OCI-LY1 (cell line): ENCODE results near the gene ANKRD11.
"Not testable (repeated sequence)": the region's sequence is repeated elsewhere in the genome, so short reads cannot be mapped to it uniquely, and the experiment has no call there.

Experiments used
- H2AFZ ChIP-seq: fragments of 200-600 bp; sonication (generic), shearing (Covaris generic); 2 replicates; pipeline ENCODE4 v1.6.0; 2014; ENCODE audit warnings: antibody characterized with exemption, mild to moderate bottlenecking, low read length
- H3F3A ChIP-seq: fragments of 200-600 bp; sonication (generic), shearing (Covaris generic); 2 replicates; pipeline ENCODE4 v1.6.0; 2014; ENCODE audit warnings: mild to moderate bottlenecking, antibody characterized with exemption, low read length, moderate library complexity; ENCODE audit not compliant: insufficient read depth
- H3K27ac ChIP-seq: fragments of 200-600 bp; sonication (generic); 2 replicates; pipeline ENCODE4 v1.5.1; 2014; ENCODE audit warnings: low read length, mixed run types, mild to moderate bottlenecking, low read depth; ENCODE audit not compliant: poor library complexity, severe bottlenecking
- H3K27me3 ChIP-seq: fragments of 200-600 bp; sonication (generic); 2 replicates; pipeline ENCODE4 v1.6.0; 2014; ENCODE audit warnings: antibody characterized with exemption, mild to moderate bottlenecking, low read length, moderate library complexity; ENCODE audit not compliant: insufficient read depth
- H3K36me3 ChIP-seq: fragments of 200-600 bp; sonication (generic); 2 replicates; pipeline ENCODE4 v1.6.1; 2014; ENCODE audit warnings: mild to moderate bottlenecking, antibody characterized with exemption, low read length, moderate library complexity, mixed read lengths; ENCODE audit not compliant: insufficient read depth
- H3K4me1 ChIP-seq: fragments of 200-600 bp; sonication (generic); 2 replicates; pipeline ENCODE4 v1.5.1; 2014; ENCODE audit warnings: mild to moderate bottlenecking, low read length, moderate library complexity; ENCODE audit not compliant: insufficient read depth, severe bottlenecking
- H3K4me2 ChIP-seq: fragments of 200-600 bp; sonication (generic), shearing (Covaris generic); 2 replicates; pipeline ENCODE4 v1.6.1; 2014; ENCODE audit warnings: low read length
- H3K4me3 ChIP-seq: fragments of 200-600 bp; sonication (generic); 2 replicates; pipeline ENCODE4 v1.5.1; 2014; ENCODE audit warnings: low read length, low read depth, mild to moderate bottlenecking, mixed read lengths; ENCODE audit not compliant: poor library complexity, severe bottlenecking
- H3K79me2 ChIP-seq: fragments of 200-600 bp; shearing (Covaris generic); 2 replicates; pipeline ENCODE4 v1.6.1; 2016; ENCODE audit warnings: mixed run types, low read length, mixed read lengths; ENCODE audit not compliant: insufficient read depth
- H3K9ac ChIP-seq: fragments of 200-600 bp; sonication (generic), shearing (Covaris generic); 2 replicates; pipeline ENCODE4 v1.6.1; 2014; ENCODE audit warnings: mild to moderate bottlenecking, low read length, mixed read lengths
- H3K9me2 ChIP-seq: fragments of 200-600 bp; sonication (generic), shearing (Covaris generic); 2 replicates; pipeline ENCODE4 v1.6.1; 2014; ENCODE audit warnings: low read depth, mild to moderate bottlenecking, low read length, mixed read lengths
- H3K9me3 ChIP-seq: fragments of 200-600 bp; shearing (Covaris generic); 2 replicates; pipeline ENCODE4 v1.6.1; 2014; ENCODE audit warnings: low read length, mixed read lengths
- H4K20me1 ChIP-seq: fragments of 200-600 bp; sonication (generic), shearing (Covaris generic); 2 replicates; pipeline ENCODE4 v1.6.0; 2016; ENCODE audit warnings: mild to moderate bottlenecking, low read length; ENCODE audit not compliant: insufficient read depth
- CTCF ChIP-seq: fragments of 200-600 bp; sonication (generic), shearing (Covaris generic); IDR thresholded peaks from 2 replicates; pipeline ENCODE4 v1.5.1; 2017; ENCODE audit warnings: mild to moderate bottlenecking, antibody characterized with exemption, low read length, moderate library complexity, mixed read lengths
- EZH2 ChIP-seq: fragments of 200-600 bp; sonication (generic), shearing (Covaris generic); IDR thresholded peaks from 2 replicates; pipeline ENCODE4 v1.8.0; 2017; ENCODE audit warnings: borderline replicate concordance, mixed run types, mild to moderate bottlenecking, antibody characterized with exemption, low read length, moderate library complexity, mixed read lengths

The ANKRD11 gene

DNA sequence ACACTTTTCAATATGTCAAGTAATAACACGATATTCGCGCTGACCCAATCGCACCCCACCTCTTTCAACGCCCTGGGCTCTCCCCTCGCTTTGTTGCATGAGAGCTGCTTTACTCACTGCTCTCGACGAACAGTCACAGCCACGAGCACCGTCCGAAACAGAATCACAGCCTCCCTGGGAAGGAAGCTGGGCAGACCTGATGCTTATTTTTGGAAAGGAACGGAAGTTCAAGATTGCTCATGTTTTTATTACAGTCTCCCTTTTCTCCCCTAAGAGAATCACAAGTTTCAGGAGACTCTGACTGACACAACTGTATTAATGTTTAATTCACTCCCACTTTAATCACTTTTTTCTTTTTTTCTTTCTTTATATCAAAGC lies 67.8 kb downstream of the ANKRD11 start:
- no peak overlapping the region for H2AFZ ChIP-seq
- no peak overlapping the region for H3K4me3 ChIP-seq
- H3K4me2 ChIP-seq = peak overlapping the region; percentile 17; the same call in 1 of the 2 replicates
- peaks cover 20% of the 10 kb centered on the region for H3K4me1 ChIP-seq
- no peaks in the 10 kb centered on the region for H3K9me3 ChIP-seq
- H3K9me2 ChIP-seq = no peaks in the 10 kb centered on the region
- H3K9ac ChIP-seq = no peak overlapping the region
- H3K27ac ChIP-seq = no peak overlapping the region
- H4K20me1 ChIP-seq = peaks cover 6% of the 10 kb centered on the region; the same call in 1 of the 2 replicates
- TF ChIP-seq EZH2 = no peak
- H3K27me3 ChIP-seq = no peaks in the 10 kb centered on the region
- H3F3A ChIP-seq = no peaks in the 10 kb centered on the region
- H3K36me3 ChIP-seq = peaks cover 21% of the 10 kb centered on the region
- H3K79me2 ChIP-seq = peaks cover 93% of the 10 kb centered on the region

DNA sequence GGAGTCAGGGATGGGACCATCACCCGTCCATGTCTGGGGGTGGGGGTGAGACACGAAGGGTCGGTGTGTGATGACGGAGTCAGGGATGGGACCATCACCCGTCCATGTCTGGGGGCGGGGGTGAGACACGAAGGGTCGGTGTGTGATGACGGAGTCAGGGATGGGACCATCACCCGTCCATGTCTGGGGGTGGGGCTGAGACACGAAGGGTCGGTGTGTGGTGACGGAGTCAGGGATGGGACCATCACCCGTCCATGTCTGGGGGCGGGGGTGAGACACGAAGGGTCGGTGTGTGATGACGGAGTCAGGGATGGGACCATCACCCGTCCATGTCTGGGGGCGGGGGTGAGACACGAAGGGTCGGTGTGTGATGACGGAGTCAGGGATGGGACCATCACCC lies 69.1 kb downstream of the ANKRD11 start:
- Histone ChIP-seq H3K79me2 (peaks cover 93% of the 10 kb centered on the region), H3K36me3 (peaks cover 26% of the 10 kb centered on the region), H3K4me1 (peaks cover 20% of the 10 kb centered on the region)
- H3K4me2 ChIP-seq, H3K9me3 ChIP-seq, H3K27me3 ChIP-seq, H3K4me3 ChIP-seq, H4K20me1 ChIP-seq, H3K9ac ChIP-seq, H2AFZ ChIP-seq, H3F3A ChIP-seq, H3K27ac ChIP-seq, H3K9me2 ChIP-seq: not testable (repeated sequence)

GRCh38 chr16:89420204-89420603 lies 70.2 kb downstream of the ANKRD11 start:
- Histone ChIP-seq H3K36me3 (peaks cover 30% of the 10 kb centered on the region), H4K20me1 (peaks cover 4% of the 10 kb centered on the region; the same call in 1 of the 2 replicates), H3K4me1 (peaks cover 20% of the 10 kb centered on the region), H3K27ac (no peak overlapping the region), H3K79me2 (peaks cover 92% of the 10 kb centered on the region), H3K9me3 (no peaks in the 10 kb centered on the region), H3K9me2 (no peaks in the 10 kb centered on the region), H3K4me3 (no peak overlapping the region), H3F3A (no peaks in the 10 kb centered on the region), H3K9ac (no peak overlapping the region), H3K4me2 (no peak overlapping the region), H2AFZ (no peak overlapping the region), H3K27me3 (no peaks in the 10 kb centered on the region)
- no peak for TF ChIP-seq CTCF
- TF ChIP-seq EZH2 = no peak

DNA sequence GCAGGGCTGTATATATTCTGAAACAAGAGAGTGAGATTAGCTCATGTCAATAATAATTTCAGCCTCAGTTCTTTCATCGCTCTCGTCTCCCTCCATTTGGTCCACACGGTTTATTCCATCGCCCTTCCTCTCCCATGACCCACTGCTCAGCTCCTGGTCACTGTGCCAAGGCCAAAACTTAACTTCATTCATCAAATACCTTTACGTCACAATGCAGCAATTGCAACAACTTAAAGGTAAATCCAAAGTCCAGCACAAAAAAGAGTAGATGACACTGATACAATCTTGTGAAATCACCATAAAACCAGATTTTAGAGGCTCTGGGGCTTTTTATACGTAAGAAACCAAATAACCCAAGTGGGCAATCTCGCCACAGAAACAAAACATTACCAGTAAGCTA lies 72.0 kb downstream of the ANKRD11 start:
- Histone ChIP-seq H3K36me3 (peaks cover 30% of the 10 kb centered on the region), H3K9me2 (no peaks in the 10 kb centered on the region), H3K27ac (no peak overlapping the region), H2AFZ (no peak overlapping the region), H4K20me1 (peaks cover 4% of the 10 kb centered on the region; the same call in 1 of the 2 replicates), H3K9ac (no peak overlapping the region), H3K4me3 (no peak overlapping the region), H3K9me3 (no peaks in the 10 kb centered on the region), H3K4me1 (peaks cover 11% of the 10 kb centered on the region), H3K79me2 (peaks cover 91% of the 10 kb centered on the region), H3K27me3 (no peaks in the 10 kb centered on the region), H3F3A (no peaks in the 10 kb centered on the region), H3K4me2 (no peak overlapping the region)
- TF ChIP-seq EZH2 (no peak), CTCF (no peak)
